HG03095 (cell line): ENCODE data around the gene MPRIP.
"Not testable (repeated sequence)": the region's sequence is repeated elsewhere in the genome, so short reads cannot be mapped to it uniquely, and the experiment has no call there.

Experiments
- ATAC-seq: cut with Tn5 transposase; IDR thresholded peaks from one replicate; pipeline ENCODE4 v1.9.1; 2021; ENCODE audit warnings: moderate library complexity; ENCODE audit not compliant: unreplicated experiment

MPRIP gene

DNA sequence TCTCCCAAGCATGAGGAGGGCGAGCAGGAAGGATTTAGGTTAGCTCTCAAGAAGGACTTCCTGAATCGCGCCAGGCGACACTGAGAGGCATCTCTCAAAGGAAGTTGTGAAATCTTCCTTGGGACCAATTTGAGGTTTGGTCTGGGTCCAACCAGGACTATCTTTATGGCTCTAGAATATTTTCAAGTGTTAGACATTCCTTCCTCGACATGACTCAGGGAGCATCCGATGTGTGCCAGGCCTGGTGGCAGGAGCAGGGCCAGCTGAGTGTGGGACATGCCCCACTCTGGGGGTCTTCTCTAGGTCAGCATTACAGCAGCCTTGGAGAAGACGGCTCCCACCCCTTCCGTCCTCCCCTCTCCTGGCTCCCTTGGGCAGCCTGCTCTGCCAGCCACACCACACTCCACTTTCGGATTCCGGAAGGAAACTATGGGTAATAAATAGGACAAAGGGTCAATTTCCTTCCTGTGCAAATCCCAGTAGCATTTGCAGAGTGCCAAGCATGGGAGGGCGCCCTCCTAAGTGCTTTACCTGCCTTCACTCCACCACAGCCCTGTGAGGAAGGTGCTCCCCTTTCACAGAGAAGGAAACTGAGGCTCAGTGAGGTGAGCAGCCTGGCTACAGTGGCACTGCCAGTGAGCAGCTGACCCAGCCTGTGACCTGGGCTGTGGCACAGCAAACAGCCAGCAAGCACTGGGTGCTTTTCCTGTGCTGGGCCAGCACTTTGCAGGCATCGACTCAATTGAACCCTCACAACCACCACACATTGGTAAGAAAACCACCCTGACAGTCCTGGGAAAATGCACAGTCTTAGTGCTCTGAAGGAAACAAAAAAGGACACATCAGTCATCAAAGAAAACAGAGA lies 31.0 kb upstream of the MPRIP start:
- not testable (repeated sequence) for ATAC-seq

DNA sequence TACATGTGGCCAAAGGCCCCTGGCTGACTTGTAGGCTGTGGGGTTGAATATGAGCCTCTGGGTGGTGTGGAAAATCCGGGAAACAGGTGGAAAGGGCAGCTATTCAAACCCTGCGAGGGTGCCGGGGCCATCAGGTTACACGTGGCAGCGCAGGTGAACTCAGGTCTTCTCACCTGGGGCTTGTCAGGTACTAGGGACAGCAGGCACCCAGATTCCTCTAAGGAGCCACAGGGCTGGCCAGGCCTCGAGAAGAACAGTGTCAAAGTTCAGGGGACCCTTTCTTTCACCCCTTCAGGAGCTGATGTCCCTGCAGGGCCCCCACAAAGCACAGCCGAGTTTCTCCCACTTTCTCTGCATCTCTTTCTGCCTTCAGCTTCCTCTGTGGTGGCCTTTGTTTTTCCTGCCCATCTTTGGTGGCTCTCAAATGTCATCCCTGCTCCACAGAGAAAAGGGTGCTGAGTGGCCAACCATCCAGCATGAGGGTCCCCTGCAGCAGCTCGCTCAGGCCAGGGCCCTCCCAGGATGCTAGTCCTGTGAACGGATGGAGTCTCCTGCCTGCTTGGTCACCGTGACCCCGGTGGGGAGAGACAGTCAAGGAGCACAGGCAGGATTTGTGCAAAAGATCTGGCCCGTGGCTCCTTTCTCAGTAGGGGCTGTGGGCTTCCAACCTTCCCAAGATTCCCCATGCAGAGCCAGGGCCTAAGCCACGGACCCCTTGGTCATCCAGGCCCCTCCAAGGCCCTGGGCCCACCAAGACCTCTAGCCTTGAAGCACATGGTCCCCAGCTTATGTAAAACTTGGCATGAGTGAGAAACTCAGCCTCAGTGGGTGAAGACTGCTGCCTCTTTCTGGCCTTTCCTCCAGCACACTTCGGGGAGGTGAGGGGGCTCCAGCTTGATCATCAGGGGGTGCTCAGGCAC lies 28.2 kb upstream of the MPRIP start:
- not testable (repeated sequence) for ATAC-seq

DNA sequence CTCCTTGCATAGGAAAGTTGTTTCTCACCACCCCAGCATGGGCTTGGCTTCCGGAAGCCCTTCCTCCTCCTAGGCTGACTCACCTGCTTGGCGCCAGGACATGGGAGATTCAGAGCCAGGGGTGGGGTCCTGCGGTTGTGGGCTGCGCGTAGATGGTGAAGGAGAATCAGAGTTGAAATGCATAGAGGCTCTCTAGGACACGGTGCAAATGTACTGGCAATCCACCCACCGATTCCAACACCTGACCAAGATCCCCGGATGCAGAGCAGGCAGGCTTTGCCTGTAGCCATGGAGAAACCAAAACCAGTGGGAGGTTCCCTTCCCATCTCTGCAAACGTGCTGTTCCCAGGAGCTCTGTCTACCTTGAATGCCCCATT lies 27.5 kb upstream of the MPRIP start:
- not testable (repeated sequence) for ATAC-seq

DNA sequence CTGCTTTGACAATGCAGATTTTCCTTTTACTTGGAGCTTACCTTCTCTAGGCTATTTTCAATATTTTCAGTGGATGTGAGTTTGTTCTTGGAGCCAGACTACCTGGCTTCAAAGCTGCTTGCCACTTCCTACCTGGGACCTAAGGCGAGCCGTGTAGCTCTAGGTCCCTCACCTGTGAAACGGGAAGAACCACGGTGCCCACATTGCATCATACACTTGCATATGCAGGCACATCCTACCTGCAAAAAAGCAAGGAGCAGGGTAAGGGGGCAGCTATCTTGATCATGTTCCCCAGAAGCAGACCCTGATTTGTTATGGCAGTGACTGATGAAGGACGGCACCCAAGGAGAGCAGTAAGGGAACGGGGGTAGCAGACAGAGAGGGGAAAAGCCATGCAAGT lies 27.0 kb upstream of the MPRIP start:
- ATAC-seq: no peak

DNA sequence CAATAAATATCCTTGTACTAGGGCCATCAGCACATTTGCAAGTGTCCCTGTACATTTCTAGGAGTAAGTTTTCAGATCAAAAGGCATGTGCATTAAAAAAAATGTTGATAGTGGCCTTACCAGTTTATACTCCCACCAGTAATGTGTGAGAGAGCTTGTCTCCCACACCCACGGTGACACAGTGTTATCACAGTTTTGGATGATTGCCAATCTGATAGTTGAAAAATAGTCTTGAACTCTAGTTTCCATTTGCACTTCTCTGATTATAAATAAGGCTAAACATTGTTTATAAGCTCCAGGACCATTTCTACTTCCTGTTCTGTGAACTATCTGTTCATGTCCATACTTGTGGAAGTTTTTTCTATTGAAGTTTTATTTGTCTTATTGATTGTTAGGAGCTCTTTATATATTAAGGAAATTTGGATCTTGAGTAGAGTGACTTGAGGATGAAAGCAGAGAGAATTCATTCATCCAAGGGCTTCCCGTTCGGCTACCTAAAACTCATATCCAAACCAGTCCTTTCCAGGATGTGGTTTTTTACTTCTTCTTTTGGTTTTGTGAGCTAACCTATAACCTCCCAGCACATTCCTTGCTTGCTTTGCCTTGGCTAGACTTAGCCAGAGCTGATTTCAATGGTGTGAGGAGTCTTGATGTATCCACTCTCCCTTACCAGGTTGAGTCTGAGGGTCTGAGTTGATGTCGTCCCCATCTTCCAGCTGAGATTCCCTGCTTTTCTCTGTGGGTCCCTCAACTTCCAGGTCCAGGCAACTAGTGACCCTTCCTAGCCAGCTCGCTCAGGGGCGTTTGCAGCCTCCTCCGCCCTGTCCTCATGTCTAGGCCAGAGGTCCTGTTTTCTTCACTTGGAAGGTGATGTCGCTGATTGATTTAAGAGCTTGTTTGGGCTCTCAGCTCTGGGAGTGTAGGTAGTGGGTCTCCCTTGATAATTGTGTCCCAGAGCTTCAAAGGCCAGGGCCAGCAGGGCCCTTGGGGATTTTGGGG lies 25.8 kb upstream of the MPRIP start:
- ATAC-seq: not testable (repeated sequence)

DNA sequence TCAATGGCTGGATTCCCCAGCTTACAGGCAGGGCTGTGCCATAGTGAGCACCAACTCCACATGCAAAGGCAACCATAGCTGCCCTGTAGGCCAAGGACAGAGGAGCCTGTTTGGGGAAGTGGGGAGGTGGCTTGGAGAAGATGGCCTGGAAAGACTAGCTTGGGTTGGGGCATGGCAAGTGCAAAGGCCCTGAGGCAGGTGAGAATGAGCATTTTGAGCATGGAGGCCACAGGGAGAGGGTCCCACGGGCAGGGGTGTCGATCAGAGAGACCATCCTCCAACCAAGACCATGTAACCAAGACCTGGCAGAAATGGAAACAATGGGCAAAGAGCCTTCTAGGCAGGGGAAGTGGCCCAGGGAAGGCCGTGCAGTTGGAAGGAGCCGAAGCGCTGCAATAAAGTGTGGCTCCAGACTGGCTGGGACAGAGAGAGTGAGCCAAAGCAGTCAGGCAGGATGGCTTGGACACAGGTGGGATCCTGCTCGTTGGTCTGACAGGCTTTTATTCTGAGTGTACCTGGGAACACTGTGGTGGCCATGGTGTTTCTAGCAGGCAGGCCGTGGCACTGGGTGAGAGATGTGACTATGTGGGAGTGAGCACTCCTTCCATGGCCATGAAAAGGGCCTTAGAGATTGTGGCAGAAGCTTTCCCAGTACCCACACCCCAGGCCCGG lies 24.8 kb upstream of the MPRIP start:
- ATAC-seq: no peak

DNA sequence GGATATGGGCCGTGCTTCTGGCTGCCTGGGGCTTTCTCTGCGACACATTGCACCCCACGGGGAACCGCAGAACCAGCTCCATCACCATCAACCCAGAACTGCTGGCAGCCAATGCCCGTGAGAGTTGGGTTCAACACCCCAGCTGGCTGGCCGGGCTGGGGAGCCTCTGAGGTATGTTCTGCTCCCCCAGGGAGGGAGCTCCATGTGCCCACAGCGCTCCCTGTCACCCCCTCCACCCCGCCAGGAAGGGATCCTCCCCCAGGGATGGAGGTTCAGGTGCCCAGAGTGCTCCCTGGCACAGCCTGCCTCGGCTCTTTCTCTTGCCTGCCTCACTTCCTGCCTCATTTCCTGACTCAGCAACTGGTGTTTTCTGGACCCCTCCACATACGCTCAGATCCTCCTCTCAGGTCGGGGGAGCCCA lies 24.2 kb upstream of the MPRIP start:
- no peak for ATAC-seq

DNA sequence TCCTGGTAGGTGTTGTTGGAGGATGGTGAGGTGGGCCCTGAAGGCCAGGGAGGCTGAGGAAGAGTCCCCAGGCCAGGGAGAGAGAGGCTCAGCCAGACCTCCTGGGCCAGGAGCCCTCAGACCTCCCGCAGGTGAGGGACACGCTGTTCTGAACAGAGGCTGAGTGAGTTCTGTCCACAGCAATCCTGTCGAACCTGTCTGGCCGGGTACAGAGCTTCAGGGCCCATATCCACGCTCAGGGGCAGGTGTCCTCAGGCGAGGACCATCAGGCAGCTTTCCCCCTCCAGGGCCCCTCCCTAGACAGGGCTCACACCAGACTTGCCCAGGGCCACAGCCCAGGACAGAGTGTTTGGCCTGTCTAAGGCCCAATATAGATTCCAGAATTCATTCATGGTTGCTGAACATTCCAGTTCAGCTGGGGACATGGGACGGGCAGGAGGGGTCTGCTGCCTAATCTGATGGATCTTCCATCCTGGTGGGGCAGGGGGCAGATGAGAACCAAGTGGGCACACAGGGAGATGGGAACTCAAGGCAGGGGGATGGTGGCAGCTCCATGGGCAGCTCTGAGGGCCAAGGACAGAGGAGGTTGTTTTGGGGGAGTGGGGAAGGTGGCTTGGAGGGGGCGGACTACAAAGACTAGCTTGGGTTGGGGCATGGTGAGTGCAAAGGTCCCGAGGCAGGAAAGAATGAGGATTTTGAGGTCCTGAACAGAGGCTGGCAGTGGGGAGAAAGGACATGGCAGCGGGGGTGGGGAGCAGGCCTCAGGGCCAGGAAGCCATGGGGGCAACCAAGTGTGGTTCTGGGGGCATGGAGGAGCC lies 23.4 kb upstream of the MPRIP start:
- no peak for ATAC-seq

DNA sequence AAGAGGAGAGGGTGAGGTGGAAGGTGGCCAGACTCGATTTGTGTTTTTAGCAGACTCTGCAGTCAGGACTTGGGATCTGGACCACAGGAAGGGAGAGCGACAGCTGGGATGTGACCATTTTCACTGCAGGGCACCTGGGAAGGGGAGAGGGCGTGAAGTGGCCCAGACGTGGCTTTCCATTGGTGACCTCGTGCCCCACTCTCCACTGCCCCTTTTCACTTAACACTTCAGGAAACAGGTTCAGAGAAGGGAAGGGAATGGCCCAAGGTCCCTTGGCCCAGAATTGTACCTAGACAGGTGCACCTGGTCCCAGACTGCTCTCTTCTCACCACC lies 22.9 kb upstream of the MPRIP start:
- ATAC-seq: no peak

DNA sequence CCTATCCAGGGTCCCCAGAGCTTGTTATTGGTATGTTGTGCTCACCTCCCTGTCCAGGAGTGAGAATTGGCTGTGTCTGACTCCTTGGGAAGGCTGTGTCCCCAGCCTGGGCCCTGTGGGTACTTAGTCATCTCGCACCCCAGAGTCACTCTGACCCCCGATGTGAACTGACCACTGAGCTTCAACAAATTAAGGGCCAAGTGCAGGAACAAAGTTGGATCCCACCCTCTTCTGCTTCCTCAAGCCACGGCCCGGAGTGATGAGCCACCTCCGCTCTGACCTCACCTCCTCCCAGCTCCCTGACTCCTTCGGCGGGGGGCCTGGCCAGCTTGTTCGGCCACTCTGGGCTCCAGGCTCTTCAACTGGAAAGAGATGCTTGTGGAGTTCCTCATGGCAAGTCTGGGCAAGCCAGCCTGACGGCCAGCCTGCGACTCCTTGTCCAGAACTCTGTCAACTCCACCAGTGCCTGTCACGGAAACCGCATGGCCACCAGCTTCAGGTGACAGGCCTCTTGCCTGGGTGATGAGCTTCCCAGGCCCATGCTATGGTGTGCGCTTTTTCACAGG lies 22.3 kb upstream of the MPRIP start:
- ATAC-seq: no peak

DNA sequence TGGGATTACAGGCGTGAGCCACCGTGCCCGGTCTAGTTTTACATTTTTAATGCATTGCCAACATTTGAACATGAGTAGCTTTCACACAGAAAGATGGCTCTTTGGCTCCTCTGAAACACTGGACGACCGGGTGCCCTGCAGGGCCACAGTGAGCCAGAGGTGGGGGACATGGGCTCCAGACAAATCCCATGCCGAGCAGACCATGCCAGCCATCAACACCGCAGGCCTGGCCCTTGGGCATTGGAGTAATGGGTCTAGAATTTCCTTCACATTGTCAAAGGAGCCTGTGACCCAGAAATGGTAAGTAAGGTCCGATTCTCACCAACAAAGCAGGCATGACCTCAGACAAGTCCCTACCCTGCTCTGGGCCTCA lies 21.4 kb upstream of the MPRIP start:
- no peak for ATAC-seq

DNA sequence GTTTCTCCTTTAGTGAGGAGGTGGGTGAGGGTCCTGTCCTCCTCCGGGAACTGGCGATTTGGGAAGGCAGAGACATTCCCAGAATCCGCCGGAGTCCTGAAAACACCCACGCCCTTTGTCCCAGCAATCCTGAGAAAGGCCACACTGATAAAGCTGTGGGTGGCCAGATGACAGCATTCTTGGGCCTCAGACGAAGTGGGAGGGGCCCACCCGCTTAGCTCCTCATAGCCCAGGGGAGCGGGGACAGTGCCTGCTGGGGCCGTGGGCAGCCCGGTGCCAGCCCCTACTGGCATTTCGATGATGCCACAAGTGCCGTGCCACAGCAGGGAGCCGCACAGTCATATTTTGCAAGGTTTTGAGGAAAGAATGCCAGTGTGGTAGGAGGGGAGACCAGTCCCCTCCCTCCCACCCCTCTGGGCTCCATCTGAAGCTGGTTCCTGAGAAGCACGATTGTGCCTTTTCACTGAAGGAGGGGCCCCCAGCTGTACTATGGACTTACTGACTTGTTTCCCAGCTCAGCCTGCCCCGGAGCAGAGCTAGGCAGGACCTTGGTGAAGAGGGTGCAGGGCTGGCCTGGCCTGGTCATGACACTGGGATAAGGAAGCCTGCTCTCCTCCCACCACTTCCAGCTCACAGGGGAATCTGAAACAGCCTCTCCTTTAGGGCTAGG lies 20.9 kb upstream of the MPRIP start:
- ATAC-seq: no peak

DNA sequence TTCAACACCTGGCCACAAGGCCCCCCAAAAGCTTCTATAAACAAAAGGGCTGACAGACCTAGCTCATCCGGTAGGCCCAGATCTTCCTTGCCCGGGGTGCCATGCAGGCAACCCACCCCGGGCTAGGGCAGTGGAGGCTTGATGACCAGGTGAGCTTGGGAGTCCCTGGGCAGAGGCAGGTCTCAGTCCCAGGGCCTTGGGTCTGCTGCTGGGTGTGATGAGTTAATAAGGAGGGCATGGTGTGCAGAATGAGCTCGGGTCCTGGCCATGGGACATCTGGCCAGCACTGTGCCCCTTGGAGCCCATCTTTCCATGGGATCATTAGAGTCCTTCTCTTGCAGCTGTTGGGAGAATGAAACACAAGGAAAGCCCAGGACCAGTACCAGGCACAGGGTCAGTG lies 20.2 kb upstream of the MPRIP start:
- ATAC-seq: no peak

DNA sequence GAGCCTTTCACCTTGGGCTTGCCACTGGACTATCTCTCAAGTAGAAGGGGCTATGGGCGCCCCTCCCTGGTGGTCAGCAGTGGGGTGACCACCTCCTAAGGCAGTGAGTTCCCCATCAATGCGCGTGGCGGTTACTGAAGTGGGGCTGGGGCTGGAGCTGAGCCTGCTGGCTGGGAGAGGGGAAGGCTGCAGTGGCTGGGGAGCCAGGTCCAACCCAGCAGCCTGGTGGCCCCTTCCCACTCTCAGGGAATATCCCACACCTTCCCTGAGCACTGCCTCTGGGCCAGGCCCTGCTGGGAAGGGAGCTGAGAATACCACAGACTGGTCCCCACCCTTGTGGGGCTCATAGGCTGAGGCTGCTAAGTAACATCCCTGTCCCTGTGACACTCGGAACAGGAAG lies 19.8 kb upstream of the MPRIP start:
- no peak for ATAC-seq

DNA sequence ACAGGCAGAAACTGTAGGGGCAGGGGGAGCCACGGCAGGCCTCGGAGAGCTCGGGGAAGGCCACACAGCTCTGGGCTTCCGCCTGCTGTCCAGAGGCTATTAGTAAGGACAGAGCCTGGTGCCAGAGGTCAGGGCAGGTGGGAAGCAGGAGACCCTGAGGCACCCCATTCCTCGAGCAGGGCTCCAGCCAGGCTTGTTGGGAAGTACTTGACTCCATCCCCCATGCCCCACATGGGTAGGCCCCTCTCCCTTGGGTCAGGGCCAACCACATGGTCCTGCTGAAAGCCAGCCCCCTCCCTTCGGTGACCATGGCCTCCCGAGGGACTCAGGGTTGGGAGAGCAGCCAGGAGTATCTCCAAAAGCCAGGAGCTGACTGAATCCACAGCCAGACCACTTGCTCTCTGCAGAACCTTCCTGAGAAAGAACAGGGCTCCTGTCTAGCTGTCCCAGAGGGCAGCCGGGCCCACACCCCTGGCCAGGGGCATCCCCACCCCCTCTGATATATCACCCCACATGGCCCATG lies 17.4 kb upstream of the MPRIP start:
- no peak for ATAC-seq

DNA sequence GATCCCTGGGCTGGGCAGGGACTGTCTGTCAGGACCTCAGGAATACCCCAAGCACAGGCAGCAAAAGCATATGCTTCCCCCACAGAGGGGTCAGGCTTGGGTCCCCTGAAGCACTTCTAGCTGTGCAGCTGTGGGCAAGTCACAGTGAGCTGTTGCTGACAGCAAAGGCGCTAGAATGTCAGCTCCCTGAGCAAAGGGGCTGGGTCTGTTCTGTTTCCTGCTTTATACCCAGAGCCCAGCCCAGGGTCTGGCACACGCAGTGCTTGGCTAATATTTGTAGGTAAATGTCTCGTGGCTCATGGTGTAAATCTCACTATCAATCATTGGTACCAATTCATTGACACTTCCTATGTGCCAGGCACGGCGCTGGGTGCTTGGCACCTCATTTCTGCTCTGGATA lies 16.6 kb upstream of the MPRIP start:
- no peak for ATAC-seq

DNA sequence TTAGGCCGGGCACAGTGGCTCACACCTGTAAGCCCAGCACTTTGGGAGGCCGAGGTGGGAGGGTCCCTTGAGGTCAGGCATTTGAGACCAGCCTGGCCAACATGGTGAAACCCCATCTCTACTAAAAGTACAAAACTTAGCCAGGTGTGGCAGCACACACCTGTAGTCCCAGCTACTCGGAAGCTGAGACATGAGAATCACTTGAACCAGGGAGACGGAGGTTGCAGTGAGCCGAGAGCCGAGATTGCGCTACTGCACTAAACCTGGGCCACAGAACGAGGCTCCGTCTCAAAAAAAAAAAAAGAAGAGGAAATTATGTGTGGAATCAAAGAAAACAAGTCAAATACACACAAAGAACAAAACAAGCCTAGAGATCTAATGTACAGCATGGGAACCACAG lies 16.1 kb upstream of the MPRIP start:
- ATAC-seq: no peak

DNA sequence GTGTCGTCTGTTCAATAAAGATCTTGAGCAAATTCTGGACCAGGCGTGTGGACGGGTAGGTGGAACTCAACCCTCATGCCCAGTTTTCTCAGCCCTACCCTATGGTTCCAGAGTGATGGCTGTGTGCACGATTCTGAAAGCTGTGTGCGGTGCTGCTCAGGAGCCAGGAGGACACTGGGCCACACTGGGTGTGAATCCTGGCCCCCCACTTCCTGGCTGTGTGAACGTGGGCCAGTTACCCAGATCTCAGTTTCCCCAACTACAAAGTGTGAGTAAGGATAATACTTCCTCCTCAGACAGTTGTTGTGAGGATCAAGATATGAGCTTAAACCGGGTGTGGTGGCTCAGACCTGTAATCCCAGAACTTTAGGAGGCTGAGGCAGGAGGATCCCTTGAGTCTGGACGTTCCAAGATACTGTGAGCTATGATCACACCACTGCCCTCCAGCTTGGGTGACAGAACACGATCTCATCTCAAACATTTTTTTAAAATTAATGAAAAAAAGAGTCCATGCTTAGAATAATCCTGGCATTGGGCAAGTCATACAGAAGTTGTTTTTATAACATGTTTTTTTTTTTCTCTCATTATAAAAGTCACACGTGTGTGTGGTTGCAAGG lies 14.7 kb upstream of the MPRIP start:
- no peak for ATAC-seq
